Measurements from ENCODE around the gene DISP2. TPM values are rescaled to one million over a fixed set of nuclear protein-coding genes. Genes with fewer than 3 reads are reported as not detected.

Gene DISP2
- total and polyA plus RNA-seq, 9 of the 15 experiments (the other 6 are each of a cell fraction or from before 2014, with no cell fraction given): 0.06 to 0.89 (median 0.15) TPM; not detected in 1

- H3K79me2 ChIP-seq (ENCODE audit: control insufficient read depth, insufficient read depth, low read length): no peaks in the 10 kb centered on the region
- no peak for ATAC-seq
- no peaks in the 10 kb centered on the region for H3K9me1 ChIP-seq (ENCODE audit: control insufficient read depth, insufficient read depth, low read length)
- no peak overlapping the region for H3K4me3 ChIP-seq
- in situ Hi-C loops (cut with MboI): no loop called here
- POLR2A ChIA-PET: no interaction called here
- TF ChIP-seq ZNF444 (CRISPR knock-in tag; IDR thresholded peaks at IDR 0.05): no peak
- H2AFZ ChIP-seq (ENCODE audit: low read depth, low read length): no peak overlapping the region
- no peaks in the 10 kb centered on the region for H3K9me3 ChIP-seq (replicated peaks; ENCODE audit: control insufficient read depth, insufficient read depth, low read depth, low read length)
- H3K4me2 ChIP-seq (ENCODE audit: insufficient read depth, low read length): no peak overlapping the region
- 42% methylated on average over 7 of the region's 7 CpGs for WGBS (ENCODE audit: insufficient coverage, low coverage, missing lambda C conversion rate)
- H3K36me3 ChIP-seq (ENCODE audit: control insufficient read depth, insufficient read depth, low read length): 0 out of 3 replicates have a peak, but pooled peaks cover 3% of the 10 kb centered on the region
- intact Hi-C loops (cut with micrococcal nuclease): no loop called here
- BruUV-seq (replicated peaks): no TSS peak
- no peak for DNase-seq (ENCODE audit: extremely low read depth in 1 of 4, low spot score in 3 of 4)
- FAIRE-seq: no peak
- CTCF ChIA-PET (ENCODE audit: low intra/inter-chr PET ratio): no interaction called here
- no peaks in the 10 kb centered on the region for H3K27me3 ChIP-seq (ENCODE audit: control insufficient read depth in 2 of 2, insufficient read depth in 2 of 2, low read length in 2 of 2)
- no peak overlapping the region for H3K27ac ChIP-seq (ENCODE audit: extremely low read depth, low read depth, low read length)
- H4K20me1 ChIP-seq (replicated peaks; ENCODE audit: control insufficient read depth, insufficient read depth, low read length): no peaks in the 10 kb centered on the region
- H3K9ac ChIP-seq (ENCODE audit: insufficient read depth in 1 of 2, low read depth in 2 of 2, low read length in 2 of 2): no peak overlapping the region
- H3K4me1 ChIP-seq (replicated peaks in 1 of 2; ENCODE audit: control insufficient read depth in 2 of 2, insufficient read depth in 2 of 2, low read length in 2 of 2): no peaks in the 10 kb centered on the region
Observed at GRCh38 chr15:40412095-40412759, 54.2 kb downstream of the DISP2 start.

GRCh38 chr15:40413036-40413435 is 55.0 kb downstream of the DISP2 start:
- no peak for DNase-seq (ENCODE audit: extremely low read depth in 1 of 4, low spot score in 3 of 4)
- no peaks in the 10 kb centered on the region for H3K9me1 ChIP-seq (ENCODE audit: control insufficient read depth, insufficient read depth, low read length)
- CTCF ChIA-PET (ENCODE audit: low intra/inter-chr PET ratio): no interaction called here
- no peaks in the 10 kb centered on the region for H3K79me2 ChIP-seq (ENCODE audit: control insufficient read depth, insufficient read depth, low read length)
- H3K36me3 ChIP-seq (ENCODE audit: control insufficient read depth, insufficient read depth, low read length): 0 out of 3 replicates have a peak, but pooled peaks cover 3% of the 10 kb centered on the region
- no peak overlapping the region for H3K27ac ChIP-seq (ENCODE audit: extremely low read depth, low read depth, low read length)
- H3K27me3 ChIP-seq (ENCODE audit: control insufficient read depth in 2 of 2, insufficient read depth in 2 of 2, low read length in 2 of 2): no peaks in the 10 kb centered on the region
- H3K9ac ChIP-seq (ENCODE audit: insufficient read depth in 1 of 2, low read depth in 2 of 2, low read length in 2 of 2): no peak overlapping the region; a peak in 1 of 4 replicates
- no peaks in the 10 kb centered on the region for H3K9me3 ChIP-seq (replicated peaks; ENCODE audit: control insufficient read depth, insufficient read depth, low read depth, low read length)
- BruUV-seq (replicated peaks): no TSS peak
- POLR2A ChIA-PET: interaction anchor here (1.1 kb wide), 1 partner anchor 20 kb away, joined by 4 read pairs; no protein-coding TSS in a partner anchor
- TF ChIP-seq REST (IDR thresholded peaks at IDR 0.05; ENCODE audit: borderline replicate concordance) (peak; percentile 42), REST (CRISPR knock-in tag; IDR thresholded peaks at IDR 0.05; ENCODE audit: low read depth) (no peak), MEF2A (IDR thresholded peaks at IDR 0.05; ENCODE audit: control insufficient read depth, low read depth, low read length) (no peak)
- H3K4me3 ChIP-seq: no peak overlapping the region
- H3K4me2 ChIP-seq (ENCODE audit: insufficient read depth, low read length): no peak overlapping the region
- in situ Hi-C loops (cut with MboI): no loop called here
- 48% methylated on average over 9 of the region's 9 CpGs for WGBS (ENCODE audit: insufficient coverage, low coverage, missing lambda C conversion rate)
- intact Hi-C loops (cut with micrococcal nuclease): no loop called here
- ATAC-seq: no peak
- H2AFZ ChIP-seq (ENCODE audit: low read depth, low read length): no peak overlapping the region
- no peaks in the 10 kb centered on the region for H3K4me1 ChIP-seq (replicated peaks in 1 of 2; ENCODE audit: control insufficient read depth in 2 of 2, insufficient read depth in 2 of 2, low read length in 2 of 2)
- H4K20me1 ChIP-seq (replicated peaks; ENCODE audit: control insufficient read depth, insufficient read depth, low read length): no peaks in the 10 kb centered on the region
- no peak for FAIRE-seq

All from K562 (cell line).